Rectal smooth muscle tissue (tissue), 1 donor: Measurements from ENCODE around the gene ALOX5AP.
A peak's percentile ranks its signal among the peaks of the same experiment; 100 is the strongest.

Experiments
- H3K27ac ChIP-seq: one replicate; pipeline ENCODE4 v1.7.0; 2013; ENCODE audit warnings: low read depth, low read length, inconsistent platforms
- H3K27me3 ChIP-seq: one replicate; pipeline ENCODE4 v1.7.0; 2013; ENCODE audit warnings: low read length; ENCODE audit not compliant: control insufficient read depth, insufficient read depth
- H3K36me3 ChIP-seq: one replicate; pipeline ENCODE4 v1.7.0; 2013; ENCODE audit warnings: low read length; ENCODE audit not compliant: control insufficient read depth, insufficient read depth
- H3K4me1 ChIP-seq: one replicate; pipeline ENCODE4 v1.7.0; 2013; ENCODE audit warnings: low read length; ENCODE audit not compliant: control insufficient read depth, insufficient read depth
- H3K4me3 ChIP-seq: one replicate; pipeline ENCODE4 v1.7.0; 2013; ENCODE audit warnings: low read length
- H3K9ac ChIP-seq: one replicate; pipeline ENCODE4 v1.7.0; 2013; ENCODE audit warnings: low read length

ALOX5AP gene

GRCh38 chr13:30735025-30735871, at the start of gene ALOX5AP:
TSS of gene ALOX5AP (plus strand) at chr13:30735543. CDS start at chr13:30735606, 63 bp downstream.
- H3K4me1 ChIP-seq = no peaks in the 10 kb centered on the region
- H3K27ac ChIP-seq = no peak within 1 kb of the TSS
- no peak within 1 kb of the TSS for H3K9ac ChIP-seq
- no peaks in the 10 kb centered on the region for H3K36me3 ChIP-seq
- no peak within 1 kb of the TSS for H3K4me3 ChIP-seq
- no peaks in the 10 kb centered on the region for H3K27me3 ChIP-seq

DNA sequence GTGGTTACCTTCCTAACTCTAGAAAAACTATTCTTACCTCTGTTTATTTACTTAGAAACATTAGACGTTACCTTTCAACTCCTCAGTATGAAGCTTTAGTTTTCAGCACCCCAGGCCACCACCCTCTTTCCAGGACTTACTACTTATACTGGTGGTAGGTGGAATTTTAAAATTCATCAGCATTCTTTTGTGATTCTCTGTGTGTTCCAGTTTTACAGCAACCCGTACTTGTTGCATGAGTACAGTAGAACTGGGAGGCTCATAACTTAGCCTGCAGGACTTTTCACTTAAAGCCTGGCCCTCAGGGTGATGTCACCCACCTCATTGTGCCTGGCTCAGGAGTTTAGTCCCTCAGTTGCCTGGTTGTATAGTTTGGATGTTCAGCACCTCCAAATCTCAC, 49.4 kb upstream of the ALOX5AP start:
- Histone ChIP-seq H3K27me3 (no peaks in the 10 kb centered on the region), H3K27ac (no peak overlapping the region), H3K36me3 (no peaks in the 10 kb centered on the region), H3K9ac (no peak overlapping the region), H3K4me1 (peaks cover 4% of the 10 kb centered on the region), H3K4me3 (no peak overlapping the region)

DNA sequence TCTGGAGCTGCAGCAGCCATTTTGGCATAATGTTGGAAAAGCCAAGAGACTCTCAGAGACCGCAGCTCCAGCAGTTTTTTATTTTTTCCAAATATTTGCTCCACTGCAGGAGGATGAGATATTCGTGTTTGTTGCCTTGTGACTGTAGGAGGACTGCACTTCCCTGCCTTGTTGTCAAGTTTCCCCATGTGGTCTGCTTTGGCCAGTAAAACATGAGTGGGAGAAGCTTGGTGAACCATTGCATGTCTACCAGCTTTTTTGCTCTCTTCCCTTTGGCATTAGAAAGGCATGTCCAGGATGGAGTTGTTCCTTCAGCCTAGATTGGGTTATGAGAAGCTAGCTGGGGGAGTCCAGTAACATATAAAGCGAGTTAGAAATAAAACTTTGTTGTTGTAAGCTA, 47.7 kb upstream of the ALOX5AP start:
- Histone ChIP-seq H3K27ac (no peak overlapping the region), H3K4me3 (no peak overlapping the region), H3K4me1 (no peaks in the 10 kb centered on the region), H3K27me3 (no peaks in the 10 kb centered on the region), H3K36me3 (no peaks in the 10 kb centered on the region), H3K9ac (no peak overlapping the region)

- Histone ChIP-seq H3K27me3 (no peaks in the 10 kb centered on the region), H3K4me3 (peak overlapping the region; percentile 57), H3K9ac (no peak overlapping the region), H3K27ac (no peak overlapping the region), H3K4me1 (no peaks in the 10 kb centered on the region), H3K36me3 (no peaks in the 10 kb centered on the region)
Measured at GRCh38 chr13:30689752-30690151, 45.6 kb upstream of the ALOX5AP start.

DNA sequence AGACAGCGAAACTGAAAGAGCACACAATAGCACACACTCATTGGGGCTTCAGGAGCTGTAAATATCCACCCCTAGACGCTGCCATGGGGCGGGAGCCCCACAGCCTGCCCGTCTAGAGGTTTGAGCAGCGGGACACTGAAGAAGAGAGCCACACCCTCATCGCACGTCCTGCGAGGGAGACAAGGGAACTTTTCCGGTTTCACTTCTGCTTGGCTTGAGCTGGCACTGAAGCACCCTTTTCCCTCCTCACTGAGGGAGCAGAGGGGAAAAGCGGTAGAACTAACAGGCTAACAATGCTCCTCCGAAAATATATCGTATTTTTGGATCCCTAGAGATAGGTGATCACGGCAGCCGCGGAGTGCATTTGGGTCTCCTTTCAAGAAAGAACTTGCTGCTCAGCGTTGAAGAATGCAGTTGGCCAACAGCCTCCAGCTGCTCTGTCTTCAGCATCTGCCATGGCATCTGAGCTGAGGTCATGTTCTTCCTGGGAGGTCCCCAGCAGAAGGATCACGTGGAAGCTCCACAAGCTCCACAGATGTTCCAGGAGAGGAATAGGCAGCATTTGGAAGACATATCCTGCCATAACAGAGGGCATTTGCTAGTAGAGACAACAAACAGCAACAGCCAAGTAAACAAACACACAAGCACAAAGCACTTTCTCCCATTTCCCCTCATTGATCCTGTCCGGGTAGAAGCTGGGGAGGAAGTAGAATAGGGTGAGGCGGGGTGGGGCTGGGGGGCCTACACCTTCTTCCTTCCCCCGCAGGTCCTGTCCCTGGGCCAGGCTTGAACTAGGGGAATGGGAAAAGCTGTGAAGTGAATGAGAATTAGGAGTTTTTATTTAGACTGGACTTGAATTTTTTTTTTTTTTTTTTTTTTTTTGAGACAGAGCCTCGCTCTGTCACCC, 44.8 kb upstream of the ALOX5AP start:
- H3K27ac ChIP-seq = peak overlapping the region; percentile 40
- H3K9ac ChIP-seq = peak overlapping the region; percentile 35
- no peaks in the 10 kb centered on the region for H3K27me3 ChIP-seq
- no peaks in the 10 kb centered on the region for H3K36me3 ChIP-seq
- peak overlapping the region; percentile 57 for H3K4me3 ChIP-seq
- H3K4me1 ChIP-seq = no peaks in the 10 kb centered on the region

DNA sequence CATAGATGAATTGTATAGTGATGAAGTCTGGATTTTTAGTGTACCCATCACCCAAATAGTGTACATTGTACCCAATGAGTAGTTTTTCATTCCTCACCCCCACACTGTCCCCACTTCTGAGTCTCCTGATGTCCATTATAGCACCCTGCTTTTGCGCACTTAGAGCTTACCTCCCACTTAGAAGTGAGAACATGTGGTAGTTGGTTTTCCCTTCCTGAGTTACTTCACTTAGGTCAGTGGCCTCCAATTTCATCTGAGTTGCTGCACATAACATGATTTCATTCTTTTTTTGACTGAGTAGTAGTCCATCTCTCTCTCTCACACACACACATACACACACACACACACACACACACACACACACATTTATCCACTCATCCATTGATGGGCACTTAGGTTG, 43.2 kb upstream of the ALOX5AP start:
- H3K4me3 ChIP-seq = no peak overlapping the region
- no peaks in the 10 kb centered on the region for H3K4me1 ChIP-seq
- H3K9ac ChIP-seq = no peak overlapping the region
- H3K36me3 ChIP-seq = no peaks in the 10 kb centered on the region
- H3K27me3 ChIP-seq = no peaks in the 10 kb centered on the region
- H3K27ac ChIP-seq = no peak overlapping the region

GRCh38 chr13:30696278-30697176, 38.8 kb upstream of the ALOX5AP start:
- no peaks in the 10 kb centered on the region for H3K27me3 ChIP-seq
- no peaks in the 10 kb centered on the region for H3K4me1 ChIP-seq
- no peaks in the 10 kb centered on the region for H3K36me3 ChIP-seq
- no peak overlapping the region for H3K4me3 ChIP-seq
- no peak overlapping the region for H3K27ac ChIP-seq
- no peak overlapping the region for H3K9ac ChIP-seq

GRCh38 chr13:30697177-30697953, 38.0 kb upstream of the ALOX5AP start:
- no peak overlapping the region for H3K27ac ChIP-seq
- no peaks in the 10 kb centered on the region for H3K36me3 ChIP-seq
- H3K27me3 ChIP-seq = no peaks in the 10 kb centered on the region
- no peak overlapping the region for H3K9ac ChIP-seq
- H3K4me3 ChIP-seq = peak overlapping the region; percentile 25
- no peaks in the 10 kb centered on the region for H3K4me1 ChIP-seq

DNA sequence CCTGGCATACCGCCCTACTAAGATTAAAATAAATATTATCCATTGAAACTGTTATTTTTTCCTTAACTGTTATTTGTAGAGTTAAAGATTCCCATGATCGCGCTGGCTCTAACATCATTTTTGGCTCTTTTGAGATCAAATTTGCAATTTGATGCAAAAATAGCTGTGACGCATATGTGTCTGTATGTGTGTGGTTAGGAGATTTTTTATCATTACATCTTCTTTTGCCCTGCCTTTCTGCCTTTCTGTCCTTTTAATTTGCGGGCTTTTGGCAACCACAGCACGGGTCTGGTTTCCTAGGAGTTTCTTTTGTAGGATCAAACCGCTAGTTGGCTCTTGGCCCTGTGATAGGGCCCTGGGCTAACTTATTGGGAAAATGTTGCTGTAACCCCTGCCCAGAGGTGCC, 37.3 kb upstream of the ALOX5AP start:
- H3K9ac ChIP-seq = no peak overlapping the region
- H3K27ac ChIP-seq = no peak overlapping the region
- no peaks in the 10 kb centered on the region for H3K4me1 ChIP-seq
- no peaks in the 10 kb centered on the region for H3K27me3 ChIP-seq
- no peaks in the 10 kb centered on the region for H3K36me3 ChIP-seq
- H3K4me3 ChIP-seq = no peak overlapping the region

GRCh38 chr13:30698488-30699005, 36.8 kb upstream of the ALOX5AP start:
- H3K4me1 ChIP-seq = no peaks in the 10 kb centered on the region
- no peak overlapping the region for H3K27ac ChIP-seq
- no peaks in the 10 kb centered on the region for H3K36me3 ChIP-seq
- H3K9ac ChIP-seq = no peak overlapping the region
- H3K27me3 ChIP-seq = no peaks in the 10 kb centered on the region
- H3K4me3 ChIP-seq = no peak overlapping the region

GRCh38 chr13:30700364-30700763, 35.0 kb upstream of the ALOX5AP start:
- Histone ChIP-seq H3K27ac (no peak overlapping the region), H3K27me3 (no peaks in the 10 kb centered on the region), H3K4me3 (no peak overlapping the region), H3K36me3 (no peaks in the 10 kb centered on the region), H3K9ac (no peak overlapping the region), H3K4me1 (no peaks in the 10 kb centered on the region)
